IMR-90 (cell line): Measurements from ENCODE around the gene SPATA25. TPM values are rescaled to one million over a fixed set of nuclear protein-coding genes. Genes with fewer than 3 reads are reported as not detected.

Experiments
- ATAC-seq: fragments of 200-7000 bp; cut with Tn5 transposase; 2 replicates; pipeline ENCODE4 v1.9.1; 2020; ENCODE audit warnings: low read depth, mild to moderate bottlenecking, moderate library complexity
- BruUV-seq: library from RNA; stranded (reverse); fragments of 400-500 nt; replicated peaks from 2 replicates; lab custom pipeline; 2021; lab: Mats Ljungman, UMichigan
- CTCF ChIA-PET: fragments of 300-600 bp; formaldehyde crosslinking; extraction: SDS; loops from one replicate; lab custom pipeline; 2021; ENCODE audit warnings: antibody characterized with exemption; lab: Yijun Ruan, JAX
- POLR2A ChIA-PET: fragments of 300-600 bp; sonication (Branson Sonifier 250); formaldehyde crosslinking; loops from one replicate; lab custom pipeline; 2022; ENCODE audit warnings: antibody characterized with exemption; ENCODE audit not compliant: unreplicated experiment; lab: Charles Lee
- DNase-seq: peaks from one replicate; pipeline ENCODE4 v3.0.0; 2013
- H2AFZ ChIP-seq: replicated peaks from 2 replicates; pipeline ENCODE3; 2013; ENCODE audit warnings: low read length, mild to moderate bottlenecking; ENCODE audit not compliant: poor library complexity
- H2AK5ac ChIP-seq: 2 replicates; pipeline ENCODE4 v1.6.1; 2013; ENCODE audit warnings: low read depth, low read length, inconsistent platforms
- H2AK9ac ChIP-seq: replicated peaks from 2 replicates; pipeline ENCODE3; 2013; ENCODE audit warnings: mild to moderate bottlenecking, low read depth, low read length, moderate library complexity; ENCODE audit not compliant: poor library complexity
- H2BK120ac ChIP-seq: 2 replicates; pipeline ENCODE4 v1.6.1; 2013; ENCODE audit warnings: low read depth, low read length, inconsistent platforms
- H2BK15ac ChIP-seq: 3 replicates; pipeline ENCODE4 v1.6.1; 2013; ENCODE audit warnings: low read depth, low read length, inconsistent platforms
- H2BK20ac ChIP-seq: 2 replicates; pipeline ENCODE4 v1.6.1; 2013; ENCODE audit warnings: low read depth, mild to moderate bottlenecking, inconsistent platforms, low read length, moderate library complexity
- H2BK5ac ChIP-seq: 2 replicates; pipeline ENCODE4 v1.6.1; 2013; ENCODE audit warnings: mild to moderate bottlenecking, low read depth, low read length, inconsistent platforms; ENCODE audit not compliant: poor library complexity, severe bottlenecking
- H3K14ac ChIP-seq: replicated peaks from 2 replicates; pipeline ENCODE4 v1.6.1; 2013; ENCODE audit warnings: low read depth, low read length, inconsistent platforms
- H3K18ac ChIP-seq: 2 replicates; pipeline ENCODE4 v1.6.1; 2013; ENCODE audit warnings: low read depth, low read length, control low read depth
- H3K23ac ChIP-seq: 2 replicates; pipeline ENCODE4 v1.6.1; 2013; ENCODE audit warnings: low read depth, low read length, inconsistent platforms
- H3K27ac ChIP-seq: 2 replicates; pipeline ENCODE4 v1.5.1; 2013; ENCODE audit warnings: mild to moderate bottlenecking, control low read depth, low read length; ENCODE audit not compliant: insufficient read depth
- H3K27me3 ChIP-seq: 2 replicates; pipeline ENCODE4 v1.6.1; 2013; ENCODE audit warnings: low read length; ENCODE audit not compliant: control insufficient read depth, insufficient read depth
- H3K36me3 ChIP-seq: 2 replicates; pipeline ENCODE4 v1.6.1; 2013; ENCODE audit warnings: low read length, mixed read lengths; ENCODE audit not compliant: control insufficient read depth, insufficient read depth
- H3K4ac ChIP-seq: 2 replicates; pipeline ENCODE4 v1.6.1; 2013; ENCODE audit warnings: low read depth, low read length, inconsistent platforms
- H3K4me1 ChIP-seq: 2 replicates; pipeline ENCODE4 v1.6.1; 2013; ENCODE audit warnings: low read length, mixed read lengths; ENCODE audit not compliant: control insufficient read depth, insufficient read depth
- H3K4me2 ChIP-seq: 2 replicates; pipeline ENCODE4 v1.6.1; 2013; ENCODE audit warnings: low read depth, mild to moderate bottlenecking, control low read depth, low read length, moderate library complexity
- H3K4me3 ChIP-seq: 2 replicates; pipeline ENCODE4 v1.5.1; 2013; ENCODE audit warnings: low read depth, mild to moderate bottlenecking, control low read depth, low read length, moderate library complexity; ENCODE audit not compliant: insufficient read depth
- H3K56ac ChIP-seq: 2 replicates; pipeline ENCODE4 v1.6.1; 2013; ENCODE audit warnings: low read length, inconsistent platforms; ENCODE audit not compliant: insufficient read depth; ENCODE audit errors: extremely low read depth
- H3K79me1 ChIP-seq, 2 experiments: 2 replicates each; pipeline ENCODE4 v1.6.1; 2013; ENCODE audit warnings: low read length in 2 of 2, inconsistent platforms in 1 of 2, low read depth in 1 of 2
- H3K9ac ChIP-seq: 2 replicates; pipeline ENCODE4 v1.6.1; 2013; ENCODE audit warnings: low read depth, low read length, control low read depth
- H3K9me1 ChIP-seq: 2 replicates; pipeline ENCODE4 v1.6.1; 2013; ENCODE audit warnings: low read length, inconsistent platforms; ENCODE audit not compliant: insufficient read depth
- H3K9me3 ChIP-seq: 2 replicates; pipeline ENCODE4 v1.6.1; 2013; ENCODE audit warnings: low read length; ENCODE audit not compliant: control insufficient read depth, insufficient read depth
- H4K20me1 ChIP-seq: 2 replicates; pipeline ENCODE4 v1.6.1; 2013; ENCODE audit warnings: low read length, inconsistent platforms; ENCODE audit not compliant: insufficient read depth
- H4K5ac ChIP-seq: 2 replicates; pipeline ENCODE4 v1.6.1; 2013; ENCODE audit warnings: mild to moderate bottlenecking, low read depth, low read length, control low read depth
- H4K8ac ChIP-seq, 2 experiments: 2 replicates each; pipeline ENCODE4 v1.6.1; 2013; ENCODE audit warnings: low read depth in 2 of 2, low read length in 2 of 2, control low read depth in 1 of 2, inconsistent platforms in 1 of 2
- H4K91ac ChIP-seq: 2 replicates; pipeline ENCODE4 v1.6.1; 2013; ENCODE audit warnings: low read depth, low read length, inconsistent platforms; ENCODE audit not compliant: insufficient read depth
- BHLHE40 ChIP-seq: fragments of 150-350 bp; IDR thresholded peaks from 2 replicates; pipeline ENCODE4 v1.6.1; 2016; ENCODE audit warnings: mild to moderate bottlenecking, low read depth, low read length
- CEBPB ChIP-seq: IDR thresholded peaks from 2 replicates; pipeline ENCODE4 v1.6.1; 2012; ENCODE audit warnings: low read depth, low read length, improper control_type of control experiment
- CHD1 ChIP-seq: IDR thresholded peaks from 2 replicates; pipeline ENCODE4 v1.6.1; 2012; ENCODE audit warnings: low read depth, low read length, improper control_type of control experiment
- CTCF ChIP-seq: conservative IDR thresholded peaks from 2 replicates; pipeline ENCODE4 v1.5.1; 2012; ENCODE audit warnings: mild to moderate bottlenecking, low read depth, low read length, improper control_type of control experiment
- FOS ChIP-seq: fragments of 150-350 bp; IDR thresholded peaks from 2 replicates; pipeline ENCODE4 v1.6.1; 2016; ENCODE audit warnings: low read depth, low read length
- MAFK ChIP-seq: IDR thresholded peaks from 2 replicates; pipeline ENCODE4 v1.6.1; 2012; ENCODE audit warnings: low read depth, low read length, improper control_type of control experiment
- MAZ ChIP-seq: IDR thresholded peaks from 2 replicates; pipeline ENCODE4 v1.6.1; 2012; ENCODE audit warnings: low read depth, mild to moderate bottlenecking, low read length, improper control_type of control experiment, moderate library complexity, borderline replicate concordance
- MXI1 ChIP-seq: IDR thresholded peaks from 2 replicates; pipeline ENCODE4 v1.6.1; 2012; ENCODE audit warnings: low read depth, mild to moderate bottlenecking, low read length, moderate library complexity, borderline replicate concordance
- NFE2L2 ChIP-seq: fragments of 150-350 bp; IDR thresholded peaks from 2 replicates; pipeline ENCODE4 v1.6.1; 2016; ENCODE audit warnings: low read depth, mild to moderate bottlenecking, low read length
- POLR2A ChIP-seq: IDR thresholded peaks from 2 replicates; pipeline ENCODE4 v1.6.1; 2012; ENCODE audit warnings: mild to moderate bottlenecking, low read depth, low read length
- RAD21 ChIP-seq: IDR thresholded peaks from 2 replicates; pipeline ENCODE4 v1.6.1; 2012; ENCODE audit warnings: low read length, improper control_type of control experiment
- RCOR1 ChIP-seq: IDR thresholded peaks from 2 replicates; pipeline ENCODE4 v1.6.1; 2012; ENCODE audit warnings: mild to moderate bottlenecking, low read length, improper control_type of control experiment; ENCODE audit not compliant: insufficient replicate concordance
- RFX5 ChIP-seq: IDR thresholded peaks from 2 replicates; pipeline ENCODE4 v1.8.0; 2012; ENCODE audit warnings: low read depth, mild to moderate bottlenecking, low read length, moderate library complexity
- SMC3 ChIP-seq: fragments of 150-350 bp; IDR thresholded peaks from 2 replicates; pipeline ENCODE4 v1.6.1; 2016; ENCODE audit warnings: low read depth, mild to moderate bottlenecking, antibody characterized with exemption, low read length, moderate library complexity
- WGBS, 2 experiments: methylation state at CpG; one replicate each; pipeline versions ENCODE4 v1.1.5 to v1.1.7; 2013; ENCODE audit warnings: missing lambda C conversion rate in 2 of 2; ENCODE audit not compliant: insufficient read length in 1 of 2; ENCODE audit errors: extremely low coverage in 2 of 2; 5-methylcytosine and 5-hydroxymethylcytosine counted together
- dilution Hi-C: fragments of 300-500 bp; cut with HindIII; formaldehyde crosslinking; loops from one replicate; pipeline ENCODE4 v1.14.3; 2018; ENCODE audit warnings: low sequenced_read_pairs; ENCODE audit not compliant: unreplicated experiment
- in situ Hi-C: fragments of 300-500 bp; cut with MboI; formaldehyde crosslinking; loops from 3 replicates; pipeline ENCODE4 v1.14.3; 2019; ENCODE audit warnings: low sequenced_read_pairs, inconsistent platforms, mixed read lengths
- intact Hi-C: fragments of 100-400 bp; cut with micrococcal nuclease; formaldehyde crosslinking; loops from 2 replicates; pipeline ENCODE4 v1.10.0; 2022
- polyA plus RNA-seq, 3 experiments: library from polyadenylated mRNA; depleted of rRNA; stranded (reverse); fragments of >200 nt; gene quantifications; 2 replicates each; pipeline ENCODE4 v1.2.3, GENCODE V29; 2012; ENCODE audit warnings: low replicate concordance in 1 of 3
- total RNA-seq: library from RNA; depleted of rRNA; stranded (reverse); fragments of >200 nt; gene quantifications from 2 replicates; pipeline ENCODE4 v1.2.3, GENCODE V29; 2012
- TF ChIP-seq, protein P1 (sequence below): fragments of 150-350 bp; IDR thresholded peaks from 2 replicates; pipeline ENCODE4 v1.6.1; 2017; ENCODE audit warnings: mild to moderate bottlenecking, antibody characterized with exemption, low read length, low read depth
- TF ChIP-seq, protein P2 (sequence below): fragments of 150-350 bp; IDR thresholded peaks from 2 replicates; pipeline ENCODE4 v1.6.1; 2016; ENCODE audit warnings: low read depth, mild to moderate bottlenecking, low read length, moderate library complexity, borderline replicate concordance

The SPATA25 gene
- total and polyA plus RNA-seq, 2 of the 4 experiments (the other 2 are of a cell fraction) = 0.18 to 0.36 TPM

DNA sequence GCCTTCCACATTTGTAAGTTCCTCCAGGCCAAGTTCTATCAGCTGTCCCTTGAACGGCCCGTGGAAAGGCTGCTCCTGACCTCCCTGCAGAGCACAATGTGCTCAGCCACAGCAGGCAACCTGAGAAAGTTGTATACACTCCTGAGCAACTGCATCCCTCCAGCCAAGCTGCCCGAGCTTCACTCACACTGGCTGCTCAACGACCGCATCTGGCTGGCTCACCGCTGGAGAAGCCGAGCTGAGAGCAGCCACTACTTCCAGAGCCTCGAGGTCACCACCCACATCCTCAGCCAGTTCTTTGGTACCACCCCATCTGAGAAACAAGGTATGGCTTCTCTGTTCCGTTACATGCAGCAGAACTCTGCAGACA is 4.3 kb downstream of the SPATA25 start:
- no peak overlapping the region for H3K4ac ChIP-seq
- no peak overlapping the region for H2AK5ac ChIP-seq
- TSS peak; percentile 54 for BruUV-seq
- no peaks in the 10 kb centered on the region for H3K27me3 ChIP-seq
- in situ Hi-C loops (no loop called here), intact Hi-C loops (no loop called here), dilution Hi-C loops (no loop called here)
- no peak overlapping the region for H3K4me3 ChIP-seq
- no peak overlapping the region for H4K8ac ChIP-seq
- no peaks in the 10 kb centered on the region; the same call in 1 of the 2 replicates for H4K20me1 ChIP-seq
- WGBS, 2 experiments = 92% methylated on average over 9 of the region's 9 CpGs; no CpG with 5 or more reads in 1 of the 2 experiments
- H3K23ac ChIP-seq = no peak overlapping the region
- ChIA-PET CTCF (interaction anchor here (0.6 kb wide), 1 partner anchor 432 kb away, joined by 3 read pairs; no protein-coding TSS in a partner anchor), POLR2A (no interaction called here)
- H3K36me3 ChIP-seq = peaks cover 27% of the 10 kb centered on the region
- H2AK9ac ChIP-seq = no peak overlapping the region
- no peak overlapping the region for H4K91ac ChIP-seq
- peaks cover 4% of the 10 kb centered on the region for H3K9me1 ChIP-seq
- H3K14ac ChIP-seq = no peak overlapping the region
- no peaks in the 10 kb centered on the region for H3K9me3 ChIP-seq
- H2BK15ac ChIP-seq = no peak overlapping the region
- no peak overlapping the region for H3K4me2 ChIP-seq
- TF ChIP-seq NFE2L2 = no peak
- TF ChIP-seq MAZ = no peak
- TF ChIP-seq BHLHE40 = no peak
- TF ChIP-seq CEBPB = no peak
- TF ChIP-seq CHD1 = no peak
- no peak for TF ChIP-seq RCOR1
- TF ChIP-seq SMC3 = no peak
- no peak for TF ChIP-seq CTCF
- TF ChIP-seq, protein P1, sequence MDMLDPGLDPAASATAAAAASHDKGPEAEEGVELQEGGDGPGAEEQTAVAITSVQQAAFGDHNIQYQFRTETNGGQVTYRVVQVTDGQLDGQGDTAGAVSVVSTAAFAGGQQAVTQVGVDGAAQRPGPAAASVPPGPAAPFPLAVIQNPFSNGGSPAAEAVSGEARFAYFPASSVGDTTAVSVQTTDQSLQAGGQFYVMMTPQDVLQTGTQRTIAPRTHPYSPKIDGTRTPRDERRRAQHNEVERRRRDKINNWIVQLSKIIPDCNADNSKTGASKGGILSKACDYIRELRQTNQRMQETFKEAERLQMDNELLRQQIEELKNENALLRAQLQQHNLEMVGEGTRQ = no peak
- TF ChIP-seq, protein P2, sequence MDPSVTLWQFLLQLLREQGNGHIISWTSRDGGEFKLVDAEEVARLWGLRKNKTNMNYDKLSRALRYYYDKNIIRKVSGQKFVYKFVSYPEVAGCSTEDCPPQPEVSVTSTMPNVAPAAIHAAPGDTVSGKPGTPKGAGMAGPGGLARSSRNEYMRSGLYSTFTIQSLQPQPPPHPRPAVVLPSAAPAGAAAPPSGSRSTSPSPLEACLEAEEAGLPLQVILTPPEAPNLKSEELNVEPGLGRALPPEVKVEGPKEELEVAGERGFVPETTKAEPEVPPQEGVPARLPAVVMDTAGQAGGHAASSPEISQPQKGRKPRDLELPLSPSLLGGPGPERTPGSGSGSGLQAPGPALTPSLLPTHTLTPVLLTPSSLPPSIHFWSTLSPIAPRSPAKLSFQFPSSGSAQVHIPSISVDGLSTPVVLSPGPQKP = no peak
- TF ChIP-seq MAFK = no peak
- TF ChIP-seq FOS = no peak
- TF ChIP-seq RFX5 = no peak
- TF ChIP-seq MXI1 = no peak
- TF ChIP-seq POLR2A = no peak
- TF ChIP-seq RAD21 = no peak
- no peak overlapping the region for H4K5ac ChIP-seq
- ATAC-seq (no peak), DNase-seq (no peak)
- no peak overlapping the region for H2AFZ ChIP-seq
- H3K18ac ChIP-seq = no peak overlapping the region
- peaks cover 2% of the 10 kb centered on the region; the same call in 1 of the 2 replicates for H3K4me1 ChIP-seq
- H3K56ac ChIP-seq = no peak overlapping the region
- no peak overlapping the region for H3K9ac ChIP-seq
- H2BK5ac ChIP-seq = no peak overlapping the region
- no peak overlapping the region for H2BK120ac ChIP-seq
- peaks cover 11 to 51% of the 10 kb centered on the region in 2 experiments; a peak in 3 of 4 replicates for H3K79me1 ChIP-seq
- no peak overlapping the region for H3K27ac ChIP-seq
- no peak overlapping the region for H2BK20ac ChIP-seq
